ENCODE results near the gene TTLL10. TPM values are rescaled to one million over a fixed set of nuclear protein-coding genes. Genes with fewer than 3 reads are reported as not detected.

TTLL10 gene
- 0.64 TPM for polyA plus RNA-seq
- long read RNA-seq, donor 1, result 0 reads
- long read RNA-seq, donor 2, result 0 reads
- long read RNA-seq, donor 3, result 0 reads
- long read RNA-seq, donor 4, result 0 reads
- long read RNA-seq, donor 5, result 0 reads
- long read RNA-seq, donor 6, result 0 reads
- long read RNA-seq, donor 7, result 0 reads
- long read RNA-seq, donor 8, result 0 reads
- long read RNA-seq, donor 9, result 0 reads
- long read RNA-seq, donor 10, result 0 reads
- long read RNA-seq, donor 11, result 0 reads

- peaks cover 10% of the 10 kb centered on the region for H3K36me3 ChIP-seq (ENCODE audit: control insufficient read depth, insufficient read depth, low read length)
- no peak within 1 kb of the TSS for H3K27ac ChIP-seq (ENCODE audit: low read length)
- no peak within 1 kb of the TSS for H3K4me3 ChIP-seq (ENCODE audit: low read length)
- peaks cover 33% of the 10 kb centered on the region for H3K27me3 ChIP-seq (ENCODE audit: control insufficient read depth, insufficient read depth, low read length)
- peaks cover 7% of the 10 kb centered on the region for H3K9me3 ChIP-seq (ENCODE audit: control insufficient read depth, low read depth, low read length)
- H3K4me1 ChIP-seq (ENCODE audit: control insufficient read depth, insufficient read depth, low read length), result peaks cover 7% of the 10 kb centered on the region
- peak in 1 of 2 donors; percentile 49 for DNase-seq
- no CpG with 5 or more reads among the region's 35 CpGs for WGBS (ENCODE audit: insufficient coverage, low lambda C conversion rate)
These were observed at the start of gene TTLL10 for GRCh38 chr1:1173793-1174415. Gene TTLL10, plus strand, starts transcription at chr1:1173880. Its CDS starts 5,336 bp downstream, at chr1:1179216.

- Histone ChIP-seq H3K27ac (ENCODE audit: low read length) (peak overlapping the region; percentile 52), H3K27me3 (ENCODE audit: control insufficient read depth, insufficient read depth, low read length) (no peaks in the 10 kb centered on the region), H3K4me1 (ENCODE audit: control insufficient read depth, insufficient read depth, low read length) (peaks cover 72% of the 10 kb centered on the region), H3K36me3 (ENCODE audit: control insufficient read depth, insufficient read depth, low read length) (no peaks in the 10 kb centered on the region), H3K9me3 (ENCODE audit: control insufficient read depth, low read depth, low read length) (peaks cover 10% of the 10 kb centered on the region), H3K4me3 (ENCODE audit: low read length) (no peak overlapping the region)
- WGBS (ENCODE audit: insufficient coverage, low lambda C conversion rate), result no CpG with 5 or more reads among the region's 7 CpGs
- DNase-seq, result no peak
These were observed 49.2 kb upstream of the TTLL10 start for GRCh38 chr1:1124508-1124785.

DNA sequence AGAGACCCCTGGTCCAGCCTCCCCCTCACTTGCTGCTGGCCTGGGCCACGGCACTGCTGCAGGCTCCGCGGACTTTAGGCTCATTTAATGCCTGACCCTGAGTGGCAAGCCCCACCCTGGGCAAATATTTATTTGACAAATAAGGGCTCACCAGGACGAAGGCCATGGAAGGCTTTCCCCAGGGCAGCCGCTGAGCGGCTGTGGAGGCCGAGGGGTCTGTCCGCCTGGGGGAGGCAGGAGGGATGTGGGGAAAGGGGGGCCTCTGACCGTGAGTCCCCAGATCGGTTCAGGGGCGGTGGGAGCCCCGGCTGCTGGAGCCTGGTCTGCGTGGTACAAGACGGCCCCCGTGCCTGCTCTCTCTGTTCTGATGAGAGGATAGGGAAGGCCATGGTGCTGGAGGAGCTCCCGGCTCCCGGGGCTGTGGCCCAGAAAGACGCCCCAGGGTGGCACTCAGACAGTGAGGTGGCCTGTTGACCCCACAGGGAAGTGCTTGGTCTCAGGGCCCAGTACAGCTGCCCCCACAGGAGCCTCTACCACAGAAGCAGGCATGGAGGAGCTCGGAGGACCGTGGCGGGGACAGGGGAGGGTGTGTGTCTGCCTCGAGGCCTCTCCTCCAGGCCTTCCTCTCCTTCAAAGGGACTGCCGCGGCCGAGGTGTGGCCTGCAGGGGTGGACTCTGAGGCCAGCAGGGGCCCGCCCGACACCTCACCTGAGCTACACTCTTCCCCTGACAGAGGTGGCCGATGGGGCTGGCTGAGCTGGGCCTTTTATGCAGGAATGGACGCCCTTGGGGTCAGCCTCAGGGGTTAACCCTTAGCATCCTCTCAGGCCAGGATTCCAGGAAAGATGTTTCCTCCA lies 48.7 kb upstream of the TTLL10 start:
- H3K27me3 ChIP-seq (ENCODE audit: control insufficient read depth, insufficient read depth, low read length), result no peaks in the 10 kb centered on the region
- peak; percentile 84 to 92 for DNase-seq
- no peaks in the 10 kb centered on the region for H3K36me3 ChIP-seq (ENCODE audit: control insufficient read depth, insufficient read depth, low read length)
- H3K4me1 ChIP-seq (ENCODE audit: control insufficient read depth, insufficient read depth, low read length), result peaks cover 77% of the 10 kb centered on the region
- H3K9me3 ChIP-seq (ENCODE audit: control insufficient read depth, low read depth, low read length), result peaks cover 10% of the 10 kb centered on the region
- no CpG with 5 or more reads among the region's 29 CpGs for WGBS (ENCODE audit: insufficient coverage, low lambda C conversion rate)
- no peak overlapping the region for H3K4me3 ChIP-seq (ENCODE audit: low read length)
- H3K27ac ChIP-seq (ENCODE audit: low read length), result peak overlapping the region; percentile 52

- Histone ChIP-seq H3K27ac (ENCODE audit: low read length) (peak overlapping the region; percentile 52), H3K4me3 (ENCODE audit: low read length) (no peak overlapping the region)
- WGBS (ENCODE audit: insufficient coverage, low lambda C conversion rate), result no CpG with 5 or more reads among the region's 18 CpGs
These were observed 47.7 kb upstream of the TTLL10 start for GRCh38 chr1:1125945-1126344.

GRCh38 chr1:1127551-1128451 lies 45.9 kb upstream of the TTLL10 start:
- peaks cover 78% of the 10 kb centered on the region for H3K4me1 ChIP-seq (ENCODE audit: control insufficient read depth, insufficient read depth, low read length)

More at GRCh38 chr1:1125945-1126344, 47.7 kb upstream of the TTLL10 start:
- no peaks in the 10 kb centered on the region for H3K27me3 ChIP-seq (ENCODE audit: control insufficient read depth, insufficient read depth, low read length)
- DNase-seq, result no peak
- H3K36me3 ChIP-seq (ENCODE audit: control insufficient read depth, insufficient read depth, low read length), result no peaks in the 10 kb centered on the region
- H3K9me3 ChIP-seq (ENCODE audit: control insufficient read depth, low read depth, low read length), result peaks cover 10% of the 10 kb centered on the region
- H3K4me1 ChIP-seq (ENCODE audit: control insufficient read depth, insufficient read depth, low read length), result peaks cover 86% of the 10 kb centered on the region

DNA sequence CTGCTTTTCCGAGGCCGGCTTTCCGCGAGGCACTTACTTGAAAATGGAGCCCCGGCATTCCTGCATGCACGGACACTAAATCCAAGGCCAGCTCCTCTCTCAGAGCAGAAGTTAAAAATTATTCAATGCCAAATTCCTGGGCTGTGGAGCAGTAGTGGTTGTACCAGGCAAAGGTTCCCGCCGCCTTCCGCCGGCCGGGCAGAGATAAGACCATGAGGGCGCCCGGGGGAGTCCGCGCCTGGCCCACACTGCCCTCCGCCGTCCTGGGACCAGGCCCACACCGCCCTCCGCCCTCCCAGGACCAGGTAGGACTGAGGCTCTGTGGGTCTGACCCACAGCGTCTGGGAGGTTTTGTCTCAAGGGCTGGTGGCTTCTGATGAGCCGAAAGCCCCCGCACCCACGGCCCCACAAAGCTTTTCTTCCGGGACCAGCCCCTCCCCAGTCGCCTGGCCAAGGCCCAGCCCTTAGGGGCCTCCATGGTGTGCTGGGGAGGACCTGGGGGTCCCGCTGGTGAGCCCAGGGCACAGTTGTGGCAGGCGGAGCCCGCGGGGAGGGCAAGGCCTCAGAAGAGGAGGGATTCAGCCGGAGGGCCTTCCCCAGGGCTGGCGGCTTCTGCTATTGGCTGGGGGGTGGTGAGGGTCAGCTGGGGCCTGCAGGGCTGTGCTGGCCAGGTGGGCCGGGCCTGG lies 45.1 kb upstream of the TTLL10 start:
- Histone ChIP-seq H3K4me3 (ENCODE audit: low read length) (peak overlapping the region; percentile 64), H3K36me3 (ENCODE audit: control insufficient read depth, insufficient read depth, low read length) (no peaks in the 10 kb centered on the region), H3K4me1 (ENCODE audit: control insufficient read depth, insufficient read depth, low read length) (peaks cover 70% of the 10 kb centered on the region), H3K9me3 (ENCODE audit: control insufficient read depth, low read depth, low read length) (peaks cover 10% of the 10 kb centered on the region), H3K27me3 (ENCODE audit: control insufficient read depth, insufficient read depth, low read length) (no peaks in the 10 kb centered on the region), H3K27ac (ENCODE audit: low read length) (peak overlapping the region; percentile 90)
- WGBS (ENCODE audit: insufficient coverage, low lambda C conversion rate), result no CpG with 5 or more reads among the region's 32 CpGs
- DNase-seq, result peak in 1 of 2 donors; percentile 56

More at GRCh38 chr1:1127551-1128451, 45.9 kb upstream of the TTLL10 start:
- peaks cover 10% of the 10 kb centered on the region for H3K9me3 ChIP-seq (ENCODE audit: control insufficient read depth, low read depth, low read length)
- H3K27me3 ChIP-seq (ENCODE audit: control insufficient read depth, insufficient read depth, low read length), result no peaks in the 10 kb centered on the region
- no peaks in the 10 kb centered on the region for H3K36me3 ChIP-seq (ENCODE audit: control insufficient read depth, insufficient read depth, low read length)
- peak overlapping the region; percentile 64 for H3K4me3 ChIP-seq (ENCODE audit: low read length)
- no CpG with 5 or more reads among the region's 45 CpGs for WGBS (ENCODE audit: insufficient coverage, low lambda C conversion rate)
- no peak for DNase-seq
- H3K27ac ChIP-seq (ENCODE audit: low read length), result peak overlapping the region; percentile 90

GRCh38 chr1:1129381-1129821 lies 44.3 kb upstream of the TTLL10 start:
- peaks cover 3% of the 10 kb centered on the region for H3K9me3 ChIP-seq (ENCODE audit: control insufficient read depth, low read depth, low read length)
- peak overlapping the region; percentile 90 for H3K27ac ChIP-seq (ENCODE audit: low read length)
- peak overlapping the region; percentile 64 for H3K4me3 ChIP-seq (ENCODE audit: low read length)
- no peaks in the 10 kb centered on the region for H3K36me3 ChIP-seq (ENCODE audit: control insufficient read depth, insufficient read depth, low read length)
- peaks cover 62% of the 10 kb centered on the region for H3K4me1 ChIP-seq (ENCODE audit: control insufficient read depth, insufficient read depth, low read length)
- no peaks in the 10 kb centered on the region for H3K27me3 ChIP-seq (ENCODE audit: control insufficient read depth, insufficient read depth, low read length)
- no peak for DNase-seq
- WGBS (ENCODE audit: insufficient coverage, low lambda C conversion rate), result no CpG with 5 or more reads among the region's 19 CpGs

DNA sequence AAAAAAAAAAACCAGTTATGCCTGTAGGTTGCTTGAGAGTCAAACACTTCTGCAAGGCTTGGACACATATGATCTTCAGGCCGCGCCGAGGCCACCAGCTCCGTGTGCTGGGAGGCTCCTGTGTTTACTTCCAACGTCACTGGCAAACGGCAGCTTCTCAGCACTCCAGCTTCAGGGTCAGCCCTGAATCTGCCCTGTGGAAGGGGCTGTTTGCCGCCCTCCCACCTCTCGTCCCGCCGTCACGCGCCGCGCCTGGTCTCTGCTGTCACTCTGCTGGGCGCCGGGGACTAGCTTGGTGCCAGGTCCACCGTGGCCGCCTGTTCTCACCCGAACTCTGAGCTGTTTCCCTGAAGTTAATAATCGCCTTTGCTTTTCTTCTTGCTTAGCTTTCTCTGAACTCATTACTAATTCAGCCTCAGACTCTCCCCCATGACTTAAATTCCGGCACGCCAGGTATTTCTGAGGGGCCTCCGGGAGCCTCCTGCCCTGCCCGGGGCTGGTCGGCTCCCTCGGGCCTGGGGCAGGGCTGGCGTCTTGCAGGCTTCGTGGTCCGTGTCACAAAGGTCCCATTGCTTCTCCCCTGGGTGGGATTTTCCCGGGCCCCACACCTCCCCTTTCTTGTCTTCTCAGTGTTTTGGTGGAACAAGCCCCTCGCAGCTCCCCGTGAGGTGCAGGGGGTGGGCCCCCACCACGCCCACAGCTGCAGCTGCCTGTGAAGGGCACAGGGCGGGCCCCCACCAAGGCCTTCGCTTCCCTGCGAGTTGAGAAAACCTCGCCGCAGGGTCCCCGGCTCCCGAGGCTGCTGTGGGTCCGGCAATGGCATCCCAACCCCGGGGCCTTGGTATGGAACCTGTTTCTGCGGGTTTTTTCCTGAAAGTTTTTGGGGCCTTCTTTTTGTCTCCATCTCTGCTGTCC lies 43.2 kb upstream of the TTLL10 start:
- DNase-seq, result peak; percentile 56 to 79
- H3K9me3 ChIP-seq (ENCODE audit: control insufficient read depth, low read depth, low read length), result peaks cover 2% of the 10 kb centered on the region
- H3K36me3 ChIP-seq (ENCODE audit: control insufficient read depth, insufficient read depth, low read length), result no peaks in the 10 kb centered on the region
- H3K4me1 ChIP-seq (ENCODE audit: control insufficient read depth, insufficient read depth, low read length), result peaks cover 53% of the 10 kb centered on the region
- H3K4me3 ChIP-seq (ENCODE audit: low read length), result peak overlapping the region; percentile 34
- no CpG with 5 or more reads among the region's 43 CpGs for WGBS (ENCODE audit: insufficient coverage, low lambda C conversion rate)
- no peaks in the 10 kb centered on the region for H3K27me3 ChIP-seq (ENCODE audit: control insufficient read depth, insufficient read depth, low read length)
- H3K27ac ChIP-seq (ENCODE audit: low read length), result peak overlapping the region; percentile 86

All from large intestine (tissue), 12 donors.